Bone marrow (tissue), 2 donors: Measurements from ENCODE around the gene GARIN1A.
"Not testable (repeated sequence)": the region's sequence is repeated elsewhere in the genome, so short reads cannot be mapped to it uniquely, and the experiment has no call there.

ENCODE experiments used
- DNase-seq, 2 donors: peaks; one replicate each; lab custom pipeline; 2025; lab: John Stamatoyannopoulos, UW

The GARIN1A gene

DNA sequence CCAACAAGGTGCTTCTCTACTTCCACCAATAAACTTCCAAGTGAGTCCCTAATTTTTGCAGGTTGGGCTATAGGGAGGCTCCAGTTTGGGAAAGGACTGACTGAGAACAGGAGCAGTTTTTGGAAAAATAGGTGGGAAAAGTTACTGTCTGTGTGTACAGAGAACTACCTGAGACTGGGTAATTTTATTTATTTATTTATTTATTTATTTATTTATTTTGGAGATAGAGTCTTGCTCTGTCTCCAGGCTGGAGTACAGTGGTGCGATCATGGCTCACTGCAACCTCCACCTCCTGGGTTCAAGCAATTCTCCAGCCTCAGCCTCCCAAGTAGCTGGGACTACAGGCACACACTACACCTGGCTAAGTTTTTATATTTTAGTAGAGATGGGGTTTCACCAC is 11.2 kb downstream of the GARIN1A start:
- DNase-seq = not testable (repeated sequence)

DNA sequence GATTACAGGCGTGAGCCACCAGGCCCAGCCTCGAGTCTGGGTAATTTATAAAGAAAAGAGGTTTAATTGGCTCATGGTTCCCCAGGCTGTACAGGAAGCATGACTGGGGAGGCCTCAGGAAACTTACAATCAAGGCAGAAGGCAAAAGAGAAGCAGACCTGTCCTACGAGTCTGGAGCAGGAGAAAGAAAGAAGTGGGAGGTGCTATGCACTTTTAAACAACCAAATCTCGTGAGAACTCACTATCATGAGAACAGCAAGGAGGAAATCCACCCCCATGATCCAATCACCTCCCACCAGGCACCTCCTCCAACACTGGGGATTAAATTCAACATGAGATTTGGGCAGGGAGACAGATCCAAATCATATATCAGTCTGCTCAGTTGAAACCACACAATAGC is 11.6 kb downstream of the GARIN1A start:
- not testable (repeated sequence) for DNase-seq

DNA sequence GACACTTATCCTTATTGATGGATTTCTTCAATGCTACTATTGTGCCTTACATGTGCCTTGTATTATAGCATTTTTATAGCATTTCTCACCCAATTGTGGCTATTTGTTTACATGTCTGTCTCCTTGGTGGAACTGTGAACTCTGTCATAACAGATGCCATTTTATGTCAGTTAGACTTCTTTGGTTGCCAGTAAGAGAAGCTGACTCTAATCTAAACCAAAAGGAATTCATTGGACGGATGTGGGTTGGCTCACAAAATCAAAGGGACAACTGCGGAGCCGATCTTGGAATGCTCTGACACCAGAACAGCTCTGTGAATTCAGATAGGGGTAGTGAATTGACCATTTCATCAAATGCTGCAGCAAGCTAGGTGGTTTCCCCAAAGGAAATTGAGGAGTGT is 15.0 kb downstream of the GARIN1A start:
- DNase-seq = no peak

DNA sequence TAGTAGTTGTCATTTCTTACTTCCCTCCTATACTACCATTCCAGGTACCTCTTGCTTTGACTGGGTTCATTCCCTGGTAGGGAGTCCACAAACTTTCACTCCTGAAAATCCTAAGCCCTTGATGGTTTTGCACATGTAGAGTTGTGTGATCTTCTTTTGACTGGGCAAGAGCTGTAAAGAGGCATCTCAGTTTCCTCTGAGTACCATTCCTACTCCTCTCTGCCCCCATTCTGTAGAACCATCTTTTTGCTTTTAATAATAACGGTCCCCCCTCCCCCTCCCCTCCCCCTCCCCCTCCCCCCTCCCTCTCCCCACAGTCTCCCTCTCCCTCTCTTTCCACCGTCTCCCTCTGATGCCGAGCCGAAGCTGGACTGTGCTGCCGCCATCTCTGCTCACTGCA is 16.4 kb downstream of the GARIN1A start:
- no peak for DNase-seq

DNA sequence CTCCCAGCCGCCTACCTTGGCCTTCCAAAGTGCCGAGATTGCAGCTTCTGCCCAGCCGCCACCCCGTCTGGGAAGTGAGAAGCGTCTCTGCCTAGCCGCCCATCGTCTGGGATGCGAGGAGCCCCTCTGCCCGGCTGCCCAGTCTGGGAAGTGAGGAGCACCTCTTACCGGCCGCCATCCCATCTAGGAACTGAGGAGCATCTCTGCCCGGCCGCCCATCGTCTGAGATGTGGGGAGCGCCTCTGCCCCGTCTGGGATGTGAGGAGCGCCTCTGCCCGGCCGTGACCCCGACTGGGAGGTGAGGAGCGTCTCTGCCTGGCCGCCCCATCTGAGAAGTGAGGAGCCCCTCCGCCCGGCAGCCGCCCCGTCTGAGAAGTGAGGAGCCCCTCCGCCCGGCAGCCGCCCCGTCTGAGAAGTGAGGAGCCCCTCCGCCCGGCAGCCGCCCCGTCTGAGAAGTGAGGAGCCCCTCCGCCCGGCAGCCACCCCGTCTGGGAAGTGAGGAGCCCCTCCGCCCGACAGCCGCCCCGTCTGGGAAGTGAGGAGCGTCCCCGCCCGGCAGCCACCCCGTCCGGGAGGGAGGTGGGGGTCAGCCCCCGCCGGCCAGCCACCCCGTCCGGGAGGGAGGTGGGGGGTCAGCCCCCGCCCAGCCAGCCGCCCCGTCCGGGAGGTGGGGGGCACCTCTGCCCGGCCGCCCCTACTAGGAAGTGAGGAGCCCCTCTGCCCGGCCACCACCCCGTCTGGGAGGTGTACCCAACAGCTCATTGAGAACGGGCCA is 17.3 kb downstream of the GARIN1A start:
- not testable (repeated sequence) for DNase-seq

DNA sequence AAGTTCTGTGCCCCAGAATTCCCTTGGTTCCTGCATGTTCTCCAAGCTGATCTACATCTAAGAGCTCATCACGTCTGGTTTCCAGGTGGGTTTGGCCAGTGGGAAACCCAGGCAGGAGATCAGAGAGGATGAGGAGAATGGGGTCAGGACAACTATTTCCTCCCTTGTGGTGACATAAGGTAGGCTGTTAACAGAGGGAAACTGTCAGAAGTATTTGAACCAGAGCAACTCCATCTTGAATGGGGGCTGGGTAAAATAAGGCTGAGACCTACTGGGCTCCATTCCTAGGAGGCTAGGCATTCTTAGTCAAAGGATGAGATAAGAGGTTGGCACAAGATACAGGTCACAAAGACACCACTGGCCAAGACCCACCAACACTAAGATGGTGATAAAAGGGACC is 19.1 kb downstream of the GARIN1A start:
- no peak for DNase-seq

DNA sequence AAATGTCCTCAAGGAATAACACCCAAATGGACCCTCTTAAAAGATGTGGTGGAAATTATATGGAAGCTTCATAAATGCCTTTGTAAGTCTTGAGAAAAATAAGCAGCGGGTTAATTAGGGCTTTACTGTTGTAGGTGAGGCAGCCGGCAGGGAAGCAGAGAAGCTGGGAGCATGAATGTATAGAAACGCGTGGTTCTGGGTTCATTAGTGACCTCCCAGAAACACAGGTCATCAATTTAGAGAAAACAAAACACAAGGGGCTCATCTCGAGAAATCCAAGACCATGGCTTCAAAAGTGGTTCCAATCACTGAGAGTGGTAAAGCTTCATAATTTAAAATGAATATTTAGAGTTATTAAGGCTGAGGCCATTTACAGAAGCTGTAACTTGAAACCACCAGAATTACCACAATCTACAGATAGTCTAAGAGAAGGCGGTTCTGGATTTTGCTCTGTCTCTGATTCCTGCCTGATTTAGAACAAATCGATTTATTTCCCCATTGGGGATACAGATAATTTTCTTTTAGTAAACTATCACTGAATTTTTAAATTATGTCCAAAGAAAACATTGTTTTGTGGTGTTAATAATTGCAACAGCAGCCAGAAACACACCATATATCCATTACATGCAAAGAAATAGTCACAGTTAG is 20.7 kb downstream of the GARIN1A start:
- DNase-seq = no peak

DNA sequence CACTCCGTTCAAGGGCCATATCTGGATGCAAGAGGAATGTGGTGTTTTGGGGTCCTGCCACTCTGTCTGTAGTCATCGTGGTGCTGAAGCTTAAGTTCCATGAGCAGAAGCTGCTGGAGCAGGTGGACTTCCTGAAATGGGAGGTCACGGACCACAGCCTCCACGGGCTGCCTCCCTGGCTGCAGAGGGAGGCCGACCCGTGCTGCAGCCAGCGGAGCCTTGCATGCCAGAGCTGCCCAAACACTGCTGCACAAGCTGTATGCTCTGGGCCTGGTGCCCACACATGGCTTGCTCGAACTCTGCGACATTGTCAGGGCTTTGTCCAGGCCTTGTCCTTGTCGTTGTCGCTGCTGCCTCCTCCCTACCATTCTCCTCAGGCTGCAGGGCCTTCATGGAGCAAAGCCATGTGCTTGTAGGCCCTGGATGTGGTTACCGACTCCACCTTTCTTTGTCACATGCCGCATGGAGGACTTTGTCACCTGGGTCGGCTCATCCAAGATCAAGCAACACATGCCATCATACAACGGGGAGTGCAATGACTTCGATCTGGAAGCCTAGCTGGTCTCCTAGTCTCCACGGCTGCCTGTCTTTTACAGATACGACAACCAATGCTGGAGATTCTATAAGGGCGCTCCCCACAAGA is 21.4 kb downstream of the GARIN1A start:
- no peak for DNase-seq

DNA sequence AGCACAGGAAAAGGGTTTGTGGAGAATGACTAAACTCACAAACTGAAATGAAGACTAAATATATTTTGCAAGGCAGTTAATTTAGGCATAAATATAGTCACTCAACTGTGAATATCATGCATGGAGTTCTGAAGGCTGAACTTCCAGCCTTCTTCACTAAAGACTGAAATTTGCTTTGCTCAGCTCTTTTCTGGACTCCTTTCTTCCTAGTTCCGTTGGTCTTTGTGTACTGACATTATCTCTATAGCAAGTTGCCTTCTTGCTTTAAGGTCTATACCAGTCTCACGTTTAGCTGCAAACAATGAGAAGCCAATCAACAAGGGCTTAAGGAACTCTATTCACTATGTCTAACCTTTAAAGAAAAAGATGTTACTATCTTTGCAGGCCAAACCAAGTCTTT is 22.6 kb downstream of the GARIN1A start:
- no peak for DNase-seq

DNA sequence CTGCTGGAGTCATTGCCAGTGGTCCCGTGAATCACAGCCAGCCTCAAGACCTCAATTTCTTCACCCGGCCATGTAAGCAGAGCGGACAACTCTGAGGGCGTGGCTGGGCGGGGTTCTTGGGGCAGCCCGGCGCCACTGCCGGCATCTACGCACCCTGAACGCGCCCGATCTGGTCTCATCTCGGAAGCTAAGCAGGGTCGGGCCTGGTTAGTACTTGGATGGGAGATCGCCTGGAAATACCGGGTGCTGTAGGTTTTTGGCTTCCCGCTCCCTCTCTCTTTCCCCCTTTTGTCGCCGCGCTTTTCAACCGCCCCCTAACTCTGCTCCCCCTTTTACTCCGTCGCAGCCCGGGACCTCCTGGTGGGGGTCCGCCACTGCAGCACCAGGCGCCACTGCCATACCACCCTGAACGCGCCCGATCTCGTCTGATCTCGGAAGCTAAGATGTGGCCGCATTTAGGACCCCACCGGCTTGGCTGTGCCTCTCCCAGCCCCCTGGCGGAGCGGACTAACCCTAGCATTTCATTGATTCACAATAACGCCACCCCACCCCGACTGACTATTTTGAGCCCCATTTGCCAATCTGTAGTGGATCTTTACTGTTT is 25.3 kb downstream of the GARIN1A start:
- DNase-seq = peak in 1 of 2 donors; percentile 29

DNA sequence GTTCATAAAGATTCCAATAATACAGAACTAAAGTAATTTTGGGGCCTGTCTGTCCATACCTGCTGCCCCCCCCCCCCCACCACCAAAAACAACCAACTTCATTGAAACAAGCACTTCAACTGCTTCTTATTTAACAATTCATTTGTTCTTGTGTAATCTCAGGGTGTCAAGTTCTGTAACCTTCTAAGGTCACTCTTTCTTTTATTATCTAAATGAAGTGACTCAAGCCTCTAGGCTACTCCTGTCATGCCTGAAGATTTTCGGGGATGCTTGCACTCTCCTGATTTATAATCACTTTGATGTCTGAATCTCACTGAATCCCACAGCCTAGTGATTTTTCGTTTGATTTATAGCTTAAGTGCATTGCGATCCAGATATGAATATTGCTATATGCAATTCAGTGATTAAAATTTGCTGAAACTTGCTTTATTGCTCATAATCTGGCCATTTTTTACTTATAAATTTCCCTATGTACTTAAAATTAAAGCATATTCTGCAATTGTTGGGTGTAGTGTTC is 27.2 kb downstream of the GARIN1A start:
- DNase-seq = no peak

DNA sequence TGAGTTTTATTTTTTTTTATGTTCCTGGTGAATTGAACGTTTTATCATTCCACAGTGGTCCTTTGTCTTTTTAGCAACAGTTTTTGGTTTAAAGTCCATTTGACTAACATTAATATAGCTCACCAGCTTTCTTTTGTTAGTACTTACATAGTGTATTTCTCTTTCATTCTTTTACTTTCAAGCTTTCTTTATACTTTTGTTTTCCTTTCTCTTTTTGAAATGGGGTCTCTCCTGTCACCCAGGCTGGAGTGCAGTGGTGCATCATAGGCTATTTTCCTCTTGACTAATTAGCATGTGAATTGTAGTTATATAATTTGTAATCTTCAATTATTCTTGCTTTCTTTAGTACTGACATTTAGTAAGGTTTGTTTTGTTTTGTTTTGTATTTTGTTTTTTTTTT is 27.8 kb downstream of the GARIN1A start:
- DNase-seq = no peak

DNA sequence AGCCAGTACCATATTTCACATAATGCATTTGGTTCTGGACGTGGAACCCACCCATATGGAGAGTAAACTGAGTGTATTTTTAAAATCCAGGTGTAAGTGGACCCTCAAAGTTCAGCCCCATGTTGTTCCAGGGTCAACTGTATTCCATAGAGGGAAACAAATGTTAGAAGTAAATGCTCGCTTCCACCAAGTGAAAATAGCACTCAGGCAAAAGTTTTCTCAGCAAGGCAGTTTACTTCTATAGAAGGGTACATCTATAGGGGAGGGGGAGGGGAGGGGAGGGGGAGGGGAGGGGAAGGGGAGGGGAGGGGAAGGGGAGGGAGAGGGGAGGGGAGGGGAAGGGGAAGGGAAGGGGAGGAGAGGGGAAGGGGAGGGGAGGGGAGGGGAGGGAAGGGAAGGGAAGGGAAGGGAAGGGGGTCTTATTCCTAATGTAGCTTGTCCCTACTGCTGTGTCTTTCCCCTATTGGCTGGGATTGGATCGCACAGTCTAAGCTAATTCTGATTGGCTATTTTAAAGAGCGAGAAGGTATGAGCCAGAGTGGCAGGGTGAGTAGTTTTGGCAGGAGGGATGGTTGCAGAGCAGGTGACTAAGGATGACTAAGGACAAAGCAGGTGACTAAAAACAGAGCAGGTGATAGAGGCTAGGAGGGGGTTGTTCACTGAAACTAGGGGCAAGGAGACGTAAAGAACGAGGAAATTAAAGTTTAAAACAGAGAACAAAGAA is 29.1 kb downstream of the GARIN1A start:
- DNase-seq = no peak

DNA sequence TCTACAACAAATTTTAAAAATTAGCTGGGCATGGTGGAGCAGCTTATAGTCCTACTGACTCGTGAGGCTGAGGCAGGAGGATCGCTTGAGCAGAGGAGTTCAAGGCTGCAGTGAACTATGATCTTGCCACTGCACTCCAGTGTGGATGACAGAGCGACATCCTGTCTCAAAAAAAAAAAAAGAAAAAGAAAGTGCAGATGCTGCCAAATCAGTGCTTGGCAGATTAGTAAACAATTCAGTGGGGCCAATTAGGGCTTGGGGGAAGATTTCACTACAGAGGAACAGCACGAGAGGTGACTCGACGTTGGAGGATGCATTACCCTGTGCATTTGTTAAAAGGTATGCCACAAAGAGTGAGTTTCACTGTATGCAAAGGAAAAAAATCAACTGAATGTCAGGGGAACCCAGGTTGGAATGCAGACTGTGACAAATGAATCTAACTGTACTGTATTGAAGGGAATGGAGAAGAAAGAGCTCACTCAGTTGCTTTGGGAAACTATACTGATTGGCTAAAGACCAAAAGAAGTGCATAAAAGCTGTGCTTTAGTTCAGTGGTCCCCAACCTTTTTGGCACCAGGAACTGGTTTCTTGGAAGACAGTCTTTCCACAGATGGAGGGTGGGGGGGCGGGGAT is 31.6 kb downstream of the GARIN1A start:
- DNase-seq = no peak

DNA sequence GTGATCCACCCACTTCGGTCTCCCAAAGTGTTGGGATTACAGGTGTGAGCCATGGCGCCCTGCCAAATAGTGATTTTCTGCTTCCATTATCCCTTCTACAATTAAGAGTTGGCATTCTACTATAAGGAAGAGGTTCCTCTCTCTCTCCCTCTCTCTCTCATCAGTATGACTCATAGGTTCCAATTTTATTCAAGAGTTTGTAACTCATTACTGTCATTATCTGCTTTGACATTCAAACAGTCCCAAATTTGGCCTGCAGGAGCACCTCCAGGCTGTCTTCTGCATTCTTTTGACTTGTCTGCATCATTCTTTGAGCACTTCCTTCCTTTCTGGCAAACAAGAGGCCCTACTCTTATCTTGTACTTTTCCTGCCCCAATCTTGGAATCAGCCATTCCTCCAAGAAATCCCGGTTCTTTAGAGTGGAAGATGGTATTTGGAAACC is 33.8 kb downstream of the GARIN1A start:
- DNase-seq = peak in 1 of 2 donors; percentile 5

DNA sequence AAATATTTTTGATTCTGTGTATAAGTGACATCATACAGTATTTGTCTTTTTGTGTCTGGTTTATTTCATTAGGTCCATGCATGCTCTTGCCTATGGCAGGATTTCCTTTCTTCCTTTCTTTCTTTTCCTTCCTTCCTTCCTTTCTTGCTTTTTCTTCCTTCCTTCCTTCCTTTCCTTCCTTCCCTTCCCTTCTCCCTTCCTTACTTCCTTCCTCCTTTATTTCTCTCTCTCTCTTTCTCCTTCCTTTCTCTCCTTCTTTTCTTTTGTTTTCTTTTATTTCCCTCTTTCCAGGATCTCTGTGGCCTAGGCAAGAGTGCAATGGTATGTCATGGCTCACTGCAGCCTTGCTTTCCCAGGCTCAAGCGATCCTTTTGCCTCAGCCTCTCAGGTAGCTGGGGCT is 35.7 kb downstream of the GARIN1A start:
- no peak for DNase-seq

DNA sequence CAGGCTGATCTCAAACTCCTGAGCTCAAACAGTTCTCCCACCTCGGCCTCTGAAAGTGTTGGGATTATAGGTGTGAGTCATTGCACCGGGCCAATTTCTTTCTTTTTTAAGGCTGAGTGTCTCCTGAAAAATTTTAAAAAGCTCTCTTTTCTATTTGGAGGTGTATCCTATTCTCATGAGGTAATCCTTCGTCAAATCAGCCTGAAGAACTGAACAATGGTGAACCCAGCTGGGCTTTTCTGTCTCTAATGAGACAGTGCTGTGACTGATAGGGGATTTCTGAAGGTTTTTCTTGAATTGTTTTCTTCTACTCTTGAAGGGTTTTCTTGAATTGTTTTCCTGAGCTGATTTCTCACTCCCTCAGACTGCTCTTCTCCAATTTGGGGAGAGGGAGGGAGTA is 36.1 kb downstream of the GARIN1A start:
- no peak for DNase-seq

DNA sequence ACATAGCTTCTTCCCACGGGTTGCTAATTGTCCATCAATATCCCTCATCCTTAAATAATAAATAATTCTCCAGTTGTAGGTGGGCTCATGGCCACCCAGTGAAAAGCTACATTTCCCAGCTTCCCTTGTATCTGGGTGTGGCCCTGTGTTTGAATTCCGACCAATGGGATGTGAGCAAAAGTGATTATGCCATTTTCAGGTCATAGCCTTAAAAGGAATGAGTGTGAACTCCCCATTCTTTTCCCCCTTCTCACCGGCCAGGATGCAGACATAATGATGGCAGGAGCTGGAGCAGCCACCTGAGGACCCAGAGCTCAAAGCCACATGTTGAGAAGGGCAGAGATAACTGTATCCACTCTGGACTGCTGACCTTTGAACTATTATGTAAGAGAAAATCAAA is 36.7 kb downstream of the GARIN1A start:
- DNase-seq = no peak

DNA sequence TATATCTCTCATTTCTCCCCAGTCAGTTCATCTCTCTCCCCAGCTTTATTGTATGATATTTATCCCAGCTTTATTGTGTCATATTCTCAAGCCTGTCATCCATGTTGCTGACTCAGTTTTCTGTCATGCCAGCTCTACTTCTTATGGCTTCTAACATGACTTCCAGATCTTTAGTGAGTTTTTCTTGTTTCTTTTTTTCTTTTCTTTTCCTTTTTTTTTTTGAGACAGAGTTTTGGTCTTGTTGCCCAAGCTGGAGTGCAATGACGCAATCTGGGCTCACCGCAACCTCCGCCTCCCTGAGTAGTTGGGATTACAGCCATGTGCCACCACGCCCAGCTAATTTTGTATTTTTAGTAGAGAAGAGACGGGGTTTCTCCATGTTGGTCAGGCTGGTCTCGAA is 38.4 kb downstream of the GARIN1A start:
- no peak for DNase-seq

DNA sequence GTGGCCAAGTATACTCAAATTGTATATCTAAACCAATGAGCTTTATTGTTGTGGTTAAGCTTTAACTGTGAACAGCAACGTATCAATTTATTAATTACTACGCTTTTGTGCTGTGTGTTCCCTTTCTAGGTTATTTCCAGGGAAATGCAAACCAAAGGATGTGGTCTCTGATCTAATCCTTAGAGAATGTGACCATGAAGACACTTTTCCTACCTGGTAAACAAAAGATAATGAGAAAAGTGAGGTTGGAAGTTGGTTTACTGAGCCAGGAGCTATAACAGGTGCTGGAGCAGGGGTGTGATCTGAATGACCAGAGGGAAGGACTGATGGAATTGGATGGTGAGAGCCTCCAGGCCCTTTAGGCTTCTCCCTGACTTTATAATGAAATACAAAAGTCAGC is 41.7 kb downstream of the GARIN1A start:
- DNase-seq = no peak

DNA sequence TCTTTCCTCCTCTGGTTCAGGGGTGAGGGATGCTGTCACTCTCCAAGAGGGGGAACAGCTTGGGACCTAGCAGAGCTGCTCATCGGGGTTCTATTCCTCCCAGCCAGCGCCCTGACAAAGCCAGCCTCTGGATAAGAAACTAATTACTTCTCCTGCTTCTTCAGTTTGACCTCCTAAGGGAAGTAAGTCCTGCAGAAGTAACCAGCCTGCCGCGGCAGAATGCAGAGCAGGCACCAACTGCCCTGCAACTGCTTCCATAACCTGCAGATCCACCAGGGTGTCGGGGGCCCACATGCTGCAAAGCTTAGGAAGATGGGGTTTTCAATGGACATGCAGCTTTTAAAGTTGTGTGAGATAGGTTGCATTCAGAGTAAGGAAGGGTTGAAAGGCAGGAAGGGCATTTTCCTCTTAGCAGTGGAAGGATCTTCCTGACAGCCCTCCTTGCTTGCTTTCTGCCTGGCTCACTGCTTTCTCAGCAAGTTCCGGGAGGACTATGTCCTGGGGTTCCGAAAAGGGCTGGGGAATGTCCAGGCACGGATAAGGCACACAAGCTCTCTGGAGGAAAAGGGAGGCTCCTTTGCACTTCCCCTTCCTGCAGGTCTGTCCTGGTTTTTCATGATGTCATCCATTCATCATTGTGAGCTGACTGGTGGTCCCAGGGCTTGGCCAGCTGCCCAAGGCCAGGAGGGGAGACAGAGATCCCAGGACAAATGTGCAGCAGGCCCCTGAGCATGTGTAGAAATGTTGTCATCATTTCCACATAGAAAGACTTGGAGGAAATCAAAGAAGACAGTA is 42.8 kb downstream of the GARIN1A start:
- no peak for DNase-seq
